Activated T-helper 1 cell treated with anti-CD3 and anti-CD28 coated beads, Interleukin-12 subunit alpha, Interleukin-12 subunit beta, Interleukin-2, Interleukin-4 antibody, amounts not matched to agents 30 ng/mL and 10 ng/mL and 1 ng/mL, durations not matched to agents 14 hours and 24 hours and 36 hours (primary cell): Measurements from ENCODE around the gene FAM3A. TPM values are rescaled to one million over a fixed set of nuclear protein-coding genes. Genes with fewer than 3 reads are reported as not detected.
"Not testable (repeated sequence)": the region's sequence is repeated elsewhere in the genome, so short reads cannot be mapped to it uniquely, and the experiment has no call there.

ENCODE experiments used
- DNase-seq: peaks from one replicate; pipeline ENCODE4 v3.0.0; 2021; ENCODE audit warnings: low spot score
- H3K27ac Mint-ChIP-seq: one replicate; pipeline ENCODE4 v1.8.0; 2021; ENCODE audit warnings: mild to moderate bottlenecking, mixed read lengths
- H3K27me3 Mint-ChIP-seq: one replicate; pipeline ENCODE4 v1.8.0; 2022; ENCODE audit warnings: mild to moderate bottlenecking, moderate library complexity, mixed read lengths; ENCODE audit not compliant: insufficient read depth
- H3K36me3 Mint-ChIP-seq: one replicate; pipeline ENCODE4 v1.8.0; 2021; ENCODE audit warnings: low read depth, mixed read lengths
- H3K4me1 Mint-ChIP-seq: one replicate; pipeline ENCODE4 v1.8.0; 2021; ENCODE audit warnings: low read depth, mixed read lengths
- H3K4me3 Mint-ChIP-seq: one replicate; pipeline ENCODE4 v1.8.0; 2021; ENCODE audit warnings: mild to moderate bottlenecking, moderate library complexity, mixed read lengths
- H3K9me3 Mint-ChIP-seq: one replicate; pipeline ENCODE4 v1.8.0; 2021; ENCODE audit warnings: mixed read lengths
- intact Hi-C: fragments of 100-400 bp; cut with micrococcal nuclease; formaldehyde crosslinking; loops from one replicate; pipeline ENCODE4 v1.15.1; 2024
- total RNA-seq: library from RNA; stranded (reverse); gene quantifications from 2 replicates; pipeline ENCODE4 v1.2.3, GENCODE V29; 2022

Gene FAM3A
- 35.9 and 40.1 TPM in 2 replicates for total RNA-seq

- DNase-seq, result peak; percentile 87
- Mint-ChIP-seq H3K27me3 (no peaks in the 10 kb centered on the region), H3K4me3 (peak within 1 kb of the TSS; percentile 87), H3K4me1 (peaks cover 28% of the 10 kb centered on the region), H3K27ac (peak within 1 kb of the TSS; percentile 91), H3K36me3 (peaks cover 6% of the 10 kb centered on the region), H3K9me3 (no peaks in the 10 kb centered on the region)
- intact Hi-C loops, result loop anchor here (1.0 to 10.0 kb wide), 6 partner anchors 26 to 541 kb away; partner anchors contain the start of genes ATP6AP1, HCFC1, IKBKG and LAGE3
Measured at GRCh38 chrX:154515966-154516655, at the start of gene FAM3A. Gene FAM3A, minus strand, starts transcription at chrX:154516232. Its CDS starts 460 bp downstream, at chrX:154515772.

- H3K4me1 Mint-ChIP-seq, H3K9me3 Mint-ChIP-seq, intact Hi-C loops, H3K4me3 Mint-ChIP-seq, DNase-seq, H3K27ac Mint-ChIP-seq, H3K27me3 Mint-ChIP-seq, H3K36me3 Mint-ChIP-seq: not testable (repeated sequence)
Measured at GRCh38 chrX:154562295-154562694, 46.3 kb upstream of the FAM3A start.

- H3K36me3 Mint-ChIP-seq, DNase-seq, intact Hi-C loops, H3K27ac Mint-ChIP-seq, H3K27me3 Mint-ChIP-seq, H3K4me1 Mint-ChIP-seq, H3K9me3 Mint-ChIP-seq, H3K4me3 Mint-ChIP-seq: not testable (repeated sequence)
Measured at GRCh38 chrX:154560326-154560725, 44.3 kb upstream of the FAM3A start.

- H3K27me3 Mint-ChIP-seq, H3K9me3 Mint-ChIP-seq, intact Hi-C loops, H3K36me3 Mint-ChIP-seq, H3K27ac Mint-ChIP-seq, H3K4me1 Mint-ChIP-seq, H3K4me3 Mint-ChIP-seq, DNase-seq: not testable (repeated sequence)
Measured at GRCh38 chrX:154558896-154559295, 42.9 kb upstream of the FAM3A start.

GRCh38 chrX:154558060-154558690 is 42.1 kb upstream of the FAM3A start:
- intact Hi-C loops, H3K9me3 Mint-ChIP-seq, H3K4me3 Mint-ChIP-seq, DNase-seq, H3K36me3 Mint-ChIP-seq, H3K27me3 Mint-ChIP-seq, H3K27ac Mint-ChIP-seq, H3K4me1 Mint-ChIP-seq: not testable (repeated sequence)

- H3K27ac Mint-ChIP-seq, H3K9me3 Mint-ChIP-seq, intact Hi-C loops, H3K27me3 Mint-ChIP-seq, H3K4me3 Mint-ChIP-seq, DNase-seq: not testable (repeated sequence)
- H3K36me3 Mint-ChIP-seq, result peaks cover 24% of the 10 kb centered on the region
- H3K4me1 Mint-ChIP-seq, result peaks cover 19% of the 10 kb centered on the region
Measured at GRCh38 chrX:154552112-154552806, 36.2 kb upstream of the FAM3A start.

GRCh38 chrX:154549766-154550165 is 33.7 kb upstream of the FAM3A start:
- intact Hi-C loops, result no loop called here
- Mint-ChIP-seq H3K9me3 (no peaks in the 10 kb centered on the region), H3K4me3 (peak overlapping the region; percentile 73), H3K27ac (peak overlapping the region; percentile 58), H3K36me3 (peaks cover 24% of the 10 kb centered on the region), H3K4me1 (peaks cover 24% of the 10 kb centered on the region), H3K27me3 (no peaks in the 10 kb centered on the region)
- DNase-seq, result no peak

GRCh38 chrX:154548028-154548316 is 31.9 kb upstream of the FAM3A start:
- intact Hi-C loops, result no loop called here
- no peaks in the 10 kb centered on the region for H3K9me3 Mint-ChIP-seq
- peak overlapping the region; percentile 98 for H3K27ac Mint-ChIP-seq
- peaks cover 22% of the 10 kb centered on the region for H3K36me3 Mint-ChIP-seq
- peaks cover 28% of the 10 kb centered on the region for H3K4me1 Mint-ChIP-seq
- H3K4me3 Mint-ChIP-seq, result peak overlapping the region; percentile 96
- no peak for DNase-seq
- no peaks in the 10 kb centered on the region for H3K27me3 Mint-ChIP-seq

- Mint-ChIP-seq H3K4me1 (peaks cover 33% of the 10 kb centered on the region), H3K4me3 (peak within 1 kb of the TSS; percentile 96)
- intact Hi-C loops, result loop anchor here (1.0 to 2.0 kb wide), 4 partner anchors 31 to 823 kb away; partner anchors contain the start of genes ABCD1, BCAP31, FAM3A and LAGE3
Measured at GRCh38 chrX:154547245-154548027, 31.4 kb upstream of the FAM3A start, which contains the start of gene IKBKG. Gene IKBKG, plus strand, starts transcription at chrX:154547620. Its CDS starts 4,383 bp downstream, at chrX:154552003.

GRCh38 chrX:154546354-154547244 is 30.6 kb upstream of the FAM3A start, which contains the start of gene G6PD:
Gene G6PD, minus strand, starts transcription at chrX:154546846. Its CDS starts 691 bp downstream, at chrX:154546155.
- peak; percentile 74 for DNase-seq
- Mint-ChIP-seq H3K27me3 (no peaks in the 10 kb centered on the region), H3K4me3 (peak within 1 kb of the TSS; percentile 96), H3K4me1 (peaks cover 37% of the 10 kb centered on the region), H3K9me3 (no peaks in the 10 kb centered on the region), H3K27ac (peak within 1 kb of the TSS; percentile 98), H3K36me3 (peaks cover 26% of the 10 kb centered on the region)
- intact Hi-C loops, result loop anchor here (1.0 to 2.0 kb wide), 4 partner anchors 30 to 822 kb away; partner anchors contain the start of genes ABCD1, BCAP31, FAM3A and LAGE3

More at GRCh38 chrX:154547245-154548027, 31.4 kb upstream of the FAM3A start, which contains the start of gene IKBKG:
- Mint-ChIP-seq H3K36me3 (peaks cover 27% of the 10 kb centered on the region), H3K27ac (peak within 1 kb of the TSS; percentile 98), H3K27me3 (no peaks in the 10 kb centered on the region), H3K9me3 (no peaks in the 10 kb centered on the region)
- DNase-seq, result peak; percentile 86

- Mint-ChIP-seq H3K27ac (peak overlapping the region; percentile 61), H3K27me3 (no peaks in the 10 kb centered on the region), H3K36me3 (peaks cover 23% of the 10 kb centered on the region), H3K9me3 (no peaks in the 10 kb centered on the region), H3K4me3 (peak overlapping the region; percentile 80), H3K4me1 (peaks cover 37% of the 10 kb centered on the region)
- no peak for DNase-seq
- intact Hi-C loops, result loop anchor here (2.0 kb wide), 1 partner anchor 67 kb away; the partner anchor contains the start of gene LAGE3
Measured at GRCh38 chrX:154545673-154546274, 29.7 kb upstream of the FAM3A start.
